Muscle of leg (tissue), 11 donors: ENCODE results near the gene VSX1. TPM values are rescaled to one million over a fixed set of nuclear protein-coding genes. Genes with fewer than 3 reads are reported as not detected.
A peak's percentile ranks its signal among the peaks of the same experiment; 100 is the strongest.

ENCODE experiments used
- DNase-seq: peaks from one replicate; pipeline ENCODE4 v3.0.0; 2013
- H3K27ac ChIP-seq: one replicate; pipeline ENCODE4 v1.5.1; 2013; ENCODE audit warnings: mild to moderate bottlenecking, low read length, control low read depth
- H3K27me3 ChIP-seq: one replicate; pipeline ENCODE4 v1.6.1; 2013; ENCODE audit warnings: low read length; ENCODE audit not compliant: control insufficient read depth, insufficient read depth
- H3K36me3 ChIP-seq: one replicate; pipeline ENCODE4 v1.6.1; 2013; ENCODE audit warnings: low read length; ENCODE audit not compliant: control insufficient read depth, insufficient read depth
- H3K4me1 ChIP-seq: one replicate; pipeline ENCODE4 v1.6.1; 2013; ENCODE audit warnings: low read length; ENCODE audit not compliant: control insufficient read depth, insufficient read depth
- H3K4me3 ChIP-seq: one replicate; pipeline ENCODE4 v1.5.1; 2013; ENCODE audit warnings: low read length, control low read depth
- H3K9me3 ChIP-seq: replicated peaks from 2 replicates; pipeline ENCODE4 v1.6.1; 2013; ENCODE audit warnings: low read depth, low read length; ENCODE audit not compliant: control insufficient read depth
- WGBS: methylation state at CpG from one replicate; pipeline ENCODE4 v1.1.5; 2013; ENCODE audit warnings: missing lambda C conversion rate; ENCODE audit not compliant: insufficient coverage; 5-methylcytosine and 5-hydroxymethylcytosine counted together
- polyA plus RNA-seq, 8 donors: library from polyadenylated mRNA; unstranded; fragments of 120-200 nt; gene quantifications; one replicate each; pipeline versions ENCODE4 v1.2.1 to v1.2.3, GENCODE V29; 2013; ENCODE audit warnings: inconsistent platforms in 1 of 8, low replicate concordance in 1 of 8; ENCODE audit not compliant: insufficient read length in 8 of 8, insufficient read depth in 1 of 8
- total RNA-seq: library from RNA; stranded (reverse); fragments of 120-200 nt; gene quantifications from one replicate; pipeline ENCODE4 v1.2.4, GENCODE V29; 2013

VSX1 gene
- total and polyA plus RNA-seq, 9 donors = 0.12 TPM; not detected in 8

DNA sequence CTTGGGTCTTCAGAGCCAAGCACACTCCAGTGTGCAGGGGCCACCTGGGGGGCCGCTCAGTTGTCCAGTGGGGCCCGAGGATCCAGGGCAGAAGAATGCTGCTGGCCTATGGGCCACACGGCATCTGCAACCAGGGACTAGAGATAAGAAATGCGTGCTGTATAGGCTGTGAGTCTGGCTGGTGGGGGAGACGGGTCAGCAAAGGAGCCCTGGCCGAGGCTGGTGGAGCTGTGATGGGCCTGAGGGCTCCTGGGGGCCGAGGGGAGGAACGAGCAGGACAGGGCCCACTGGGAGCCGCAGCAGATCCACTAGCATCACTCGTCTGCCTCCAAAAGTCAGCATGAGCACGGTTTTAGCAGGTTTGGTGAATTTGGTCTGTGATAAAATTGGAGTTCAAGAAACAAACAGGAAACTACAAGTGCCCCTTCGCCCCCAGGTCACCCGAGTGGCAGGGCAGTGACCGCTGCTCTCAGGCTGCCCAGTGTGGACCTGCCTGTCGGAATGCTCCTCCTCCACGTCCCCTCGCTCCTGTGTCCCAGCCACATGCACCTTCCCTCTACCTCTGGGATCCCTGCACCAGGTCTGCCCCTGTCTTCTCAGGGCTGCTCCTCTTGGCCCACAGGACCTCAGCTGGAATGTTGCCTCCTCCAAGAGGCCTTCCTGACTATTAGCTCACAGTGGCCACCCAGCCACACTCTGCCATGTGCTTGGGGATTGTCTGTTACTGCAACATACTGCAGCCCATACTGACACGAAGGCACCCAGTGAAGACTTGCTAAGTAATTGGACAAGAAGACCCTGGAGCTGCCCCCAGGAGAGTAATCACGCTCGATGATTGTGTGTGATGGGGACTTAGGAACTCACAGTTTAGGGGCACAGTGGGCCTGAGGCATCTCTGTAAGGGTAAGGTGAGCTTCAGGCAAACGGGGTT lies 34.9 kb downstream of the VSX1 start:
- H3K36me3 ChIP-seq = peaks cover 29% of the 10 kb centered on the region
- no peaks in the 10 kb centered on the region for H3K27me3 ChIP-seq
- H3K9me3 ChIP-seq = no peaks in the 10 kb centered on the region
- DNase-seq = no peak
- no peak overlapping the region for H3K4me3 ChIP-seq
- 76% methylated on average over 18 of the region's 21 CpGs for WGBS
- no peak overlapping the region for H3K27ac ChIP-seq
- peaks cover 69% of the 10 kb centered on the region for H3K4me1 ChIP-seq

DNA sequence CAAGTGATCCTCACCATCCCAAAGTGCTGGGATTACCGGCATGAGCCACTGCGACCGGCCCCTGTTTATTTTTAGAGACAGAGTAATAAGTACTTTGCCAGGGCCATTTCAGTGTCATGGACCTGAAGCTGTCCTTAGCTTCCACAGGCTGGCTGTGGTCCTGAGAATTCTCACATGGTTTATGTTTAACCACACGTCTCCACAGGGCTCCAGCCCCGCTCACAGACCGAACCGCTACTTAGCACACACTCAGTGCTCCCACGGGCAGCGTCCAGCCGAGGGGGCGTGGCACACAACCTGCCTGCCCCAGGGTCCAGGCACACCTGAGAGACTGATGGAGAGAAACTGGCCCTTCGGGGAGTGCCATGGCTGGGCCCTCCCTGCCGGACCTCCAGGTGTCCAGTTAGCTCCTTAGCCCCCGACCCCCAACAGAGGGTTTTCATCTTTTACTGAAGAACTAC lies 35.7 kb downstream of the VSX1 start:
- Histone ChIP-seq H3K4me1 (peaks cover 72% of the 10 kb centered on the region), H3K9me3 (no peaks in the 10 kb centered on the region), H3K36me3 (peaks cover 29% of the 10 kb centered on the region), H3K27ac (no peak overlapping the region), H3K4me3 (no peak overlapping the region), H3K27me3 (no peaks in the 10 kb centered on the region)
- no peak for DNase-seq
- WGBS = 71% methylated on average over 13 of the region's 14 CpGs

DNA sequence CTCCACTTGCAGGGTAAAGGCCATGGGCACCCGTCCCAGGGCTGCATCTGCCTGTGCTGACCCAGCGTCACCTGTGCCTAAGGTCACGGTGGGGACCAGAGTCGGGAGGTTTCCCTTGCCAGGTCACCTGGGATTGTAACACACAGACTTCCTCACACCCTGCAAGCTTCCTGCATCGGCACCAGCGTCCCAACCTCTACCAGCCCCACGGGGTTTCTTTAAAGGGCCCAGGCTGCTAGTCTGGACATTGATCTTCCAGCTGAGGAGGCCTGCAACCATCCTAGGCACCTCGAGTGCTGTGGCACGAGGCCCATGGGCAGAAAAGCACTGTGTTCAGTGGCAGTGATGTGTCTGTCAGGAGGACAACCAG lies 36.6 kb downstream of the VSX1 start:
- 42% methylated on average over 7 of the region's 9 CpGs for WGBS
- Histone ChIP-seq H3K36me3 (peaks cover 24% of the 10 kb centered on the region), H3K4me1 (peaks cover 74% of the 10 kb centered on the region), H3K27me3 (no peaks in the 10 kb centered on the region), H3K27ac (no peak overlapping the region), H3K9me3 (no peaks in the 10 kb centered on the region), H3K4me3 (no peak overlapping the region)
- no peak for DNase-seq

DNA sequence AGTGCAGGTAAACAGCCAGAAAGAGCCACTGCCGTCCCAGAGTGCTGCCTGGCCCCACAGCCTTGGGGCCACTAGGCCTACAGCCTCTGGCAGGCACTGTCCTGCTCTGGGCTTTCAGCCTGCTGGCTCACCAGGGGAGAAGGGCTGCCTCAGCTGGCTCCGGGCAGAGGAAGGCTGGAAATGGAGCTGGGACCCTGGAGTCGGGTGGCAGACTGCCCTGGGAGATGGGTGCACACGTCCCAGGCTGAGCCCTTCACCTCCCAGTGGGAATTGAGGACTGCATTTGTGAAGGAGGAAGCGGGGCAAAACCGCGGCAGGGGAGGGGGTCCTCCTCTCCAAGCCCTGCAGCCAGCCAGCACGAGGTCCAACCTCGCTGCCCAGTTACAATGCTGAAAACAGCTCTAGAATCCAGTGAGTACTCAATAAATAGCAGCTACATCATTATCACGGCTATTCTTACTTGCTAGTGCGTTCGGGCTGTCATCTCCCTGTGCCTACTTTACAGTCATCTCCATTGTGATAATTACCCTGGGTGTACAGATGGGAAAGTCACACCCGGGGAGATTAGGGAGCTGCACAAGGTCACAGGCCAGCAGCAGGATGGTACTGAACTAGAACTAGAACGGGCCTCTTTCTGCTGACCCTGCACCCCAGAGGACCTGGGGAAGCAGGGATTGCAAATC lies 37.1 kb downstream of the VSX1 start:
- Histone ChIP-seq H3K27ac (no peak overlapping the region), H3K27me3 (no peaks in the 10 kb centered on the region), H3K4me1 (peaks cover 74% of the 10 kb centered on the region), H3K4me3 (no peak overlapping the region), H3K36me3 (peaks cover 22% of the 10 kb centered on the region), H3K9me3 (no peaks in the 10 kb centered on the region)
- 65% methylated on average over 9 of the region's 14 CpGs for WGBS
- no peak for DNase-seq

DNA sequence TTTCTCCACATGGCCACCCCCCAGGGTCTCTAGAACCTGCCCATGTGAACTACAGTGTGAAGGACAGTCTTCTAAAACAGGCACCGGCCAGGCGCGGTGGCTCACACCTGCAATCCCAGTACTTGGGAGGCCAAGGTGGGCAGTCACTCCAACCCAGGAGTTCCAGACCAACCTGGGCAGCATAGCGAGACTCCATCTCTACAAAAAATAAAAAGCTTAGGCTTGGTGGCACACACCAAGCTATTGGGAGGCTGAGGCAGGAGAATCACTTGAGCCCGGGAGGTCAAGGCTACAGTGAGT lies 37.7 kb downstream of the VSX1 start:
- 100% methylated on average over 4 of the region's 5 CpGs for WGBS
- DNase-seq = no peak
- H3K9me3 ChIP-seq = no peaks in the 10 kb centered on the region
- H3K4me3 ChIP-seq = no peak overlapping the region
- no peak overlapping the region for H3K27ac ChIP-seq
- peaks cover 75% of the 10 kb centered on the region for H3K4me1 ChIP-seq
- no peaks in the 10 kb centered on the region for H3K27me3 ChIP-seq
- peaks cover 22% of the 10 kb centered on the region for H3K36me3 ChIP-seq

DNA sequence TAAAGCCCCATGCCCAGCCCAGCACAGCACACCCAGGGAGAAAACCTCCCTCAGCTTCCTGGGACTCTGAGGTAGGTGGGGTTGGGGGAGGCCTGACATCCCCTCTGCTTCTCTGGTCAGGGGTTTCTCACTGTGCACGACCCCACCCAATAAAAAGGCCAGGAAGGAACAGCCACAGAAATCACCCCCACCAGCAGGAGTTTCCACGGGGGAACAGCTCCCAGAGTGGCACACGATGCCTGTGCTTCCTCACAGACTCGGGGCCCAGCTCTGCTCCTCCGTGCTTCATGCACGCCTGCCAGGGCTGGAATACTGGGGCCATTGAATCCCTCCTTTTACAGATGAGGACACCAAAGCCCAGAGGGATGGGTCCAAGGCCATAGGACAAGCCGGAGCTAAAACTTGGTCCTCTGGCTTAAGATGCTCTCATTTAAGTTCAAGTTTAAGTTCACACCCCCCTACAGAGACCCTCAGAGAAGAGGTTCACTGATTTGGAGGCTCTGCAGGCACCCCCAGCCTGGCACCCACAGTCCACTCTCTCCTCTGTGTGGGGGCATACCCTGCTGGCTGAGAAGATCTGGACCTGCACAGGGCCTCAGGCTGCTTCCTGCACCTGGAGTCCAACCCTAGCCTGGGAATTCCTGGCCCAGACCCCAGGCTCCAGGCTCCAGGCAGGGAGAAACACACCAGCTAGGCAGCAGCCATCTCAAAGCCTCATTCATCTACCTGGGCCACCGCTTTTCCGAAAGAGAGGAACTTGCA lies 38.3 kb downstream of the VSX1 start:
- Histone ChIP-seq H3K4me1 (peaks cover 77% of the 10 kb centered on the region), H3K9me3 (no peaks in the 10 kb centered on the region), H3K27ac (peak overlapping the region; percentile 47), H3K27me3 (no peaks in the 10 kb centered on the region), H3K4me3 (no peak overlapping the region), H3K36me3 (peaks cover 22% of the 10 kb centered on the region)
- WGBS = 76% methylated on average over 5 of the region's 9 CpGs
- no peak for DNase-seq

GRCh38 chr20:25042531-25043498 lies 39.1 kb downstream of the VSX1 start:
- peak overlapping the region; percentile 47 for H3K27ac ChIP-seq
- WGBS = 84% methylated on average over 8 of the region's 14 CpGs
- no peaks in the 10 kb centered on the region for H3K9me3 ChIP-seq
- DNase-seq = peak; percentile 59
- peaks cover 18% of the 10 kb centered on the region for H3K36me3 ChIP-seq
- peaks cover 80% of the 10 kb centered on the region for H3K4me1 ChIP-seq
- no peak overlapping the region for H3K4me3 ChIP-seq
- H3K27me3 ChIP-seq = no peaks in the 10 kb centered on the region

DNA sequence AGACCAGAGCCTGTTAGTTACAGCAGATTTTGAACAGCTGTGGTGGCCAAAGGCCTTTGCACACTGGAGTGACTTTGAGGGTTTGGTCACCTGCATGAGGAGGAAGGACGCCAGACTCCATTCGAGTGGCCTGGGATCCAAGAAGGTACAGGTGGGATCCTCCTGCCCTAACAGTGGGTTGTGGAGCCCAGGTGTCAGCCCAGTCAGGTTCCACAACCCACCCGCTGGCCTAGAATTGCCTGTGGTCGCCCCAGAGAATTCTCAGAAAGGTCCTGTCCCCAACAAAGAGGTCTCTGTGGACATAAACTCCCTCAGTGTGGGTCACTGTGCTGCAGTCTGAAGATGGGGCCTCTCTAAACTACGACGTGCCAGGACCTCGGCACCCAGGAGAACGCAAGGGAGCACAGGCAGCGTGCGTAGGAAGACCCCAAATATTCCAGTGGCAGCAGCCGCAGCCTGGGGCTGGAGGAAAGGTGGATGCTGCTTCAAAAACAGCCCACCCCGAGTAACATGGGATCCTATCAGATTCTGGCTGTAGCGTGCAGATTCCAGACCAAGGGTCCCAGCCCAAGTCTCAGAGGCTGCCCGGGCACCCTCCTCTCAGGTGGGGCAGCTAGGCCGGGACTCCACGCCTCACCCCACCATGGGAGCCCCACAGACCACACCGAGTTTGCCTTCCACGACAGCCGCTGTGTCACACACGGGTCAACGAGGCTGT lies 40.0 kb downstream of the VSX1 start:
- Histone ChIP-seq H3K4me1 (peaks cover 86% of the 10 kb centered on the region), H3K27ac (no peak overlapping the region)

DNA sequence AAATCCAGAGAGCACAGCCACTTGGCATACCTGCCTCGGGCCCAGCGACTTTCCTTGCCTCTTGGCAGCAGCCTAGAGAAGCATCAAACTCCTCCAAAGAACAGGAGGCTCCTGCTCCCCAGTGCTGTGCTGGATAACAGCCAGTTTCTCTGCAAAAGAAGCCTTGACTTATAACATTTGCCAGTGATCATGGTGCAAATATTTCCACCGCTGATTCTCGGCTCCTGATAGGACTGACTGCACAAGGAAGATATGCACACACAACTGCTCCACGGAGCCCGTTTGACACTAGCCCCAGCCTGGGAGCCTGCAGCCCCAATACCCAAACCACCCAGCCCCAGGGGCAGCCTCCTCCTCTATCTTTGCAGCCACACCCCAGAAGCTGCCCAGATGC lies 41.5 kb downstream of the VSX1 start:
- Histone ChIP-seq H3K4me1 (peaks cover 90% of the 10 kb centered on the region), H3K36me3 (no peaks in the 10 kb centered on the region), H3K27ac (peak overlapping the region; percentile 84), H3K27me3 (no peaks in the 10 kb centered on the region), H3K4me3 (no peak overlapping the region), H3K9me3 (no peaks in the 10 kb centered on the region)
- WGBS = 13% methylated on average over 5 of the region's 6 CpGs
- DNase-seq = peak; percentile 94

More for the DNA sequence above, 40.0 kb downstream of the VSX1 start:
- no peak for DNase-seq
- Histone ChIP-seq H3K36me3 (peaks cover 10% of the 10 kb centered on the region), H3K4me3 (no peak overlapping the region), H3K27me3 (no peaks in the 10 kb centered on the region), H3K9me3 (no peaks in the 10 kb centered on the region)
- 83% methylated on average over 14 of the region's 21 CpGs for WGBS
